ENCODE results near the gene RSAD1.
A peak's percentile ranks its signal among the peaks of the same experiment; 100 is the strongest.
"Not testable (repeated sequence)": the region's sequence is repeated elsewhere in the genome, so short reads cannot be mapped to it uniquely, and the experiment has no call there.

The RSAD1 gene

DNA sequence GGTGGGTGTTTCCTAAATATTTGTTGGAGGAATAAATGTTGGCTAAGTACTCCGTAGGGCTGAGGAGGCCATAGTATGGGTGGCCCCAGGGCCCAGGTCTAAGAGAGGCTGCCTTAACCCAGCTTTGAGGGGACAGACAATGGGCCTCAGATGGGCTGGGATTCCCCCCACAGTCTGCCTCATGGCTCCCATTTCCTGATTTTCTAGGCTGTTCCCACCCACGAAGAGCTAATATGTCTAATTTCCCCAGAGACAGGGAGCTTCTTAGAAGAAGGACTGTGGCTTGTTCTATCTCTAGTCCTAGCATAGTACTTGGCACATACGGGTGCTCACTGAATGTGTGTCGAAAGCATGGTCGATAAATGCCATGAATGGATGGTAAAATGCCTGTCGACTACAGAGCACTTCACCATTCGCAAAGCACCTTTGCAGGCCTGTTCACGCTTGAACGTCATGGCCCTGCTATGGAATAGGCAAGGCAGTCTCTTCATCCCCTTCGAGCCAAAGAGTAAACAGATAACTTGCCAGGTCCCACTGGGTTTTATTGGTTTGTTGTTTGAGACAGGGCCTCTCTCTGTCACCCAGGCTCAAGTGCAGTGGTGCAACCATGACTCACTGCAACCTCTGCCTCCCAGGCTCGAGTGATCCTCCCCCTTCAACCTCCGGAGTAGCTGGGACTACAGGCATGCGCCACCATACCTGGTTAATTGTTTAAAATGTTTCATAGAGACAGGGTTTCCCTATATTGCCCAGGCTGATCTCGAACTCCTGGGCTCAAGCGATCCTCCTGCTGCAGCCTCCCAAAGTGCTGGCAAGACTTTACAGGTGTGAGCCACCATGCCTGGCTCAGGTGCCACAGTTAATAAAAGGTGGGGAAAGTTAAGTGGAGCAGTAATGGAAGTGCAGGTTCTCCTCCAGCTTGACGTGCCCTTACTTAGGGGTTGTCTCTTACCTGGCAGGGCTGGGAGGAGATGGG is 19.7 kb upstream of the RSAD1 start:
- peak; percentile 59 for DNase-seq

DNA sequence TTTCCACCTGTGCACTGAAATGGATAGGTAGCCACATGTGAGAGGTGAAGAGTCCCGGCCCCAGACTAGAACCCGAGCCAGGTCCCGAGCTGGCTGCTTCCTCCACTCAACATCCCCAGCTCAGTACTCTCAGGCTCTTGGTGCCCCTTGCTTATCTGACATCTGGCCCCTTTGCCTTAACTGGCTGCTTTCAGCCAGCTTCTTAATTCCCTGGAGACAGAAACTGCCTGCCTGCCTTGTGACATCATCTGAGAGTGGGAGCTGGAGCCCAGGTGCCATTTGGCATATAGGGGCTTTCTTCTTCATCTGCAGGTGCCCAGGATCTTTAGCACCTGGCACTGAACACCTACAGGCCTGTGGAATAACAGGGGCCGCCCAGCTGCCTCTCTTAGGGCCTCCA is 18.9 kb upstream of the RSAD1 start:
- no peak for DNase-seq

DNA sequence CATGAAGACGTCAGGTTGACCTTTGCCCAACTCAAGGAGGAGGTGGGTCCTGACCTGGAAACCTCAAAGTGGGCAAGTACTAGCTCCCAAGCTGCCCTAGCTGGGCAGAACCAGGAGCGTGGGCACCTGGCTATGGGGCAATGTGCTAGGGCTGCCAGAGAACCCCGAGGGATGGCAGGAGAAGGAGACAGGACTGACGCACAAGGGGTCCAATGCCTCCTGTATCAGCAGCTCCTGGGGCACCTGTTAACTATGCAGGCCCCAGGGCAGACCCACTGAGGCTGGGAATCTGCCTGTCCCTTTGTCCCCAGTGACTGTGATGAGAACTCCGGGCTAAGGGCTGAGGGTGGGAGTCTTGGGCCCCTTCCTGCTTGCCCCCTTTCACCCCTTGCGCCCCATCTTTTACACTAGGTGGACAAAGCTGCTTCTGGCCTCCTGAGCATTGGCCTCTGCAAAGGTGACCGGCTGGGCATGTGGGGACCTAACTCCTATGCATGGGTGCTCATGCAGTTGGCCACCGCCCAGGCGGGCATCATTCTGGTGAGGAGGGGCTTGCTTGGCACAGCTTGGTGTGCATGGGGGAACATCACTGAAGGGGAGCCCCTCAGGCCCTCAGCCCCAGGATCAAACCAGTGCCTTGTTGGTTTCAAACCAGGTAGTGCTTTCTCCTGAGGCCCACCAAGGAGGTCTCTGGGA is 17.7 kb upstream of the RSAD1 start:
- DNase-seq = no peak

DNA sequence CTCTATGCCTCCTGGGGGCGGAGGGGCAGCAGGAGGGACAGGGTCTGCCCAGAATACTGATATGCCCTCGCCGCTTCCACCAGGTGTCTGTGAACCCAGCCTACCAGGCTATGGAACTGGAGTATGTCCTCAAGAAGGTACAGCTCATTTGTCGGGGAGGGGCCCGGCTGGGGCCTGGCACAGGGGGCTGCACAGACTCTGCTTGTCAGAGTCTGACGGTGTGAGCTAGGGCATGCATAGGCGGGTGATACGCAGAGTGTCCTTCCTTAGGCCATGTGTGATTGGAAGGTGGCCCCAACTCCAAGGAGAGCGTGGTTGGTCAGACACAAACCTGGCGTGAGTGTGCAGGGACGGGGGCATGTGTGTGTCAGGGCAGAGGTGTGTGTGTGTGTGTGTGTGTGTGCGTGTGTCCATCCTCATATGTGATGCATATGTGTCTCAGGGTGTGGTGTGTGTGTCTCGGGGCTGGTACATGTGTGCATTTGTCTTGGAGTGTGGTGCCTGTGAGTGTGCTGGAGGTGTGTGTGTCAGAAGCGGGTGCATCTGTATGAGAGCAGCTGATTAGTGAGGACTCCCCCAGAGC is 17.0 kb upstream of the RSAD1 start:
- no peak for DNase-seq

DNA sequence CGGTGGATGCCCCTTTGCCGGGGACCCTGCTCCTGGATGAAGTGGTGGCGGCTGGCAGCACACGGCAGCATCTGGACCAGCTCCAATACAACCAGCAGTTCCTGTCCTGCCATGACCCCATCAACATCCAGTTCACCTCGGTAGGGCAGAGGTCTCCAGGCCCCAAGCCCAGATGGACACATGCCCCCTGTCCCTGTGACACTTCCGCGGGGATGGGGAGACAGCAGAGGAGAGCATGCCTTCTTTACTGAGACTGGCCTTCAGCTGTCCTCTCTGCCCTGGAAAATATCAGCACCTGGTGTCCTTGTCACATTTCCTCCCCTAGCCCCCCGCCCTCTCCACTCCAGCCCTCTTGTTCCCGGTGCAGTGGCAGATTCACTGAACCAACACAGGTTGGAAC is 16.2 kb upstream of the RSAD1 start:
- DNase-seq = no peak

DNA sequence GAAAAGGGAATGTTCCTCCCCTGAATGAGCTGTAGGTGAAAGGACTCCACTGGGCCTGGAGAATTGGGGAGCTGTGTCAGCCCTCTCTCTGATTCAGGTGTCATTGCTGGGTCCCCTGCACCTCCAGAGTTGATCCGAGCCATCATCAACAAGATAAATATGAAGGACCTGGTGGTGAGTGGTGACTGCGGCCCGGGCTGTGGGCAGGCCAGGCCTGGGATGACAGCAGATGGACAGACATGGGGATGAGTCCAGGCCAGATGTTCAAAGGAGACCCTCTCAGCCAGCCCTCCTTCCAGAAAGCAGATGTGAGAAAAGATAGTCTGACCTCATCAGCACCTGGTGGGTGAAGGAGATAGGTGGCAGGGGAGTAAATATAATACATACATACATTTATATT is 14.5 kb upstream of the RSAD1 start:
- DNase-seq = no peak

DNA sequence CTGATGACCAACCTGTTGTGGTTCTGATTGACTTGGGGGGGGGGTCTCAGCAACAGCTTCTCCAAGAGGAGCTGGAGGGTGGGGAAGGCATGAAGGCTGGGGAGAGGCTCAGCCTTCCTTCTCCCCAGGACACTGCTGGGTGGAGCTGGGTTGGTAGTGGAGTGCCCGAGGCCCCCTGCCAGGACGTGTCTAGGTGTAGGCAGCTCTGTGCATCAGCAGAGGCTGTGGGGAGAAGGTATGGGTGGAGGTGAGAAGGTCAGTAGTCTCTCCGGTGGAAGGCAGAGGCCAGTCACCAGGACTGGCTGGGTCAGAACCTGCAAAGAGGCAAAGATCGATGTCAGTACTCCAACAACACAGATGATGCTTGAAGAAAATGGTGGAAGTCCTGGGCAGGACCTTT is 13.9 kb upstream of the RSAD1 start:
- no peak for DNase-seq

DNA sequence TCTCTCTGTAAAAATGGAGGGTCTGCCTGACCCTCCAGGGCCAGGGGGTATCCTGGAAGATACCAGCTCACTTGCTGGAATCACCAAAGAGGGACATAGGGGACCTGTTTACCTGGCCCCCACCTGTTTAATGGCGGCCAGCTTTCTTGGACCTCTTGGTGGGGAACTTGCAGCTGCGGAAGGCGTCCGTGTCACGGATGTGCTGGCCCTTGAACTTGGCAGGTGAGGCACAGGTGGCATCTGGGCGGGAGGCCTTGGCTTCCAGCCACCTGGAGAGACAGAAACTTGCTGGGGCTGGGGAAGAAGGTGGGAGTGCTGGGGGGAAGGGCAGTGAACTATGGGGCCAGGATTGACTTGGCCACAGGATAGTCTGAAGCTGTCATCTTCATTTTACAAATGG is 13.5 kb upstream of the RSAD1 start:
- DNase-seq = no peak

- no peak for DNase-seq
Observed at GRCh38 chr17:50465635-50466034, 13.0 kb upstream of the RSAD1 start.

DNA sequence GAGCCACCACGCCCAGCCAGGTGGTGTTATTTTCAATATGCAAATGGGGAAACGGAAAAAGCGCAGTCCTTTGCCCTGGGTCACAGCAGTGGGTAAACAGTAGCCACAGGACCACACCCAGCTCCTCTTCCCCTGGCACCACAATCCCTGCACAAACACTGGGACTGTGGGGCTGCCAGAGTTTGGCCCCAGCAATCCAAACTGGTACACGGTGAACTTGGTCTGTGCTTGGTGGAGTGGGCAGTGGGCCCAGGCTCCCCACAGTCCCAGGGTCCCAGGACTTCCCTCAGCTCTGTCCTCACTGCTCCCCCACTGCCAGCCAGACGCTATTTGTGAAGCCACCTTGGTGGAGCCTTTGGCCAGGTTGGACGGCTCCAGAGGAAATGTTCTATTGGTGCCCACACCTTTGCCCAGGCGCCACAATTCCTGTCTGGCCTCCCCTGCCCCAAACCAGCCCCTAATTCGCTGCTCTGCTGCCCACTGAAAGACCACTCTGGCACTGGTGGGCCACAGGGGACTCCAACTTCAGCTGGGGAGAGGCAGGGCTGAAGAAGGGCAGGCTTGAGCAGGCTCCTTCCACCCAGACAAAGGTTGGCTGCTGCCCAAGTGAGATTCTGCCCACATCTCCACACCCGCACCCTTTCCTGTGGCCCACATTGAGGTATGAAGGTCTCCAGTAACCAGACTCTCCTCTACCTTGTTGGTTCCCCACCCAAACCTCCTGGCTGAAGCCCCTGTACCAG is 12.1 kb upstream of the RSAD1 start:
- no peak for DNase-seq

- no peak for DNase-seq
Observed at GRCh38 chr17:50467114-50467854, 11.4 kb upstream of the RSAD1 start.

DNA sequence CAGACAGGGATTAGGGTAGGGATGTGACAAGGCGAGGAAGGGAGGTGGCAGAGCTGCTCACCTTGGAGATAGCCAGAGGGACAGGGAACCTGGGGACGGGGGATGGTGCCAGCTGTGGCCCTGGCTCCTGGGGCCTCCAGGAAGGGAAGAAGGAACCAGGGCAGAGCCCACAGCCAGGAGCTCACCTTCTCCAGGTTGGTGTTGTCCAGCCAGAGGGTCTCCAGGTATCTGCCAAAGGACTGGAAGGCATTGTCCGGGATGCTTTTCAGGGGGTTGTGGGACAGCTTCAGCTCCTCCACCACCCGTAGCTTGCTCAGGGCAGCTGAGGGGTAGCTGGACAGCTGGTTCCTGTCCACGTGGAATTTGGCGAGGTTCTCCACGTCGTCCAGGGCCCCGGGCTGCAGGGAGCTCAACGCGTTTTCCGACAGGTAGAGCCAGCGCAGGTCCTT is 10.8 kb upstream of the RSAD1 start:
- DNase-seq = no peak

- no peak for DNase-seq
Observed at GRCh38 chr17:50468304-50469207, 10.1 kb upstream of the RSAD1 start, which contains the start of gene CHAD. CHAD (minus strand) TSS chr17:50468880; CDS start chr17:50468813, 67 bp downstream.

DNA sequence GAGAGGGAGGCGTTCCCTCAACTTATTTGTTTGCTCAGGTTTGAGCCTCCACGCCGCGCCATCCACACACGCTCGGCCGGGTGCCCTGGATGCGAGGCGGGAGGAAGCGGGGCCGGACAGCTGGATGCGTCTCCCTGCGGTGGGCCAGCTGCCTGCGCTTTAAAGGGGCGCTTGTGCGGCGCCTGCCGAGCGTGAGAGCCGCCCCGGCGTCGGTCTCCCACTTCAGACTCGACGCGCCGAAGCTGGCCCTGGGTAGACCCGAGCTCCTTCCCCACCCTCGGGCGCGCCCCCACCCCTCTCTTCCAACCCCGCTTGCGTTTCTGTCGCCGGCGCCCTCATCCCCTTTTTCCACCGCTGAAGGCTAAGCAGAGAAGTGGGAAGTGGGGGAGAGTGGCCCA is 9.5 kb upstream of the RSAD1 start:
- DNase-seq = no peak

GRCh38 chr17:50469671-50470305 is 8.9 kb upstream of the RSAD1 start:
- DNase-seq = no peak

GRCh38 chr17:50470426-50470825 is 8.2 kb upstream of the RSAD1 start:
- DNase-seq = no peak

- DNase-seq = no peak
Observed at GRCh38 chr17:50471009-50471905, 7.4 kb upstream of the RSAD1 start.

- DNase-seq = no peak
Observed at GRCh38 chr17:50472286-50472685, 6.4 kb upstream of the RSAD1 start.

DNA sequence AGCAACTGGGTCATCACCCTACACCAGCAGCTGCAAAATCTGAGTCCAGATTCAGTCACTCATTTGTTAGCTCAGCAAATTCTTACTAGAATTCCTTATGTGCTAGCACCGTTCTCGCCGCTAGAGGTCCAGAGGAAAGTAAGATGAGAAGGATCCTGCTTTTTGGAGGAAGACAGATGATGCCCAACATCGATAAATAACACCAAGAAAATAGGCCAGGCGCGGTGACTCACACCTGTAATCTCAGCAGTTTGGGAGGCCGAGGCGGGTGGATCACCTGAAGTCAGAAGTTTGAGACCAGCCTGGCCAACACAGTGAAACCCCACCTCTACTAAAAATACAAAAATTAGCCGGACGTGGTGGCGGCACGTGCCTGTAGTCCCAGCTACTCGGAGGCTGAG is 5.9 kb upstream of the RSAD1 start:
- not testable (repeated sequence) for DNase-seq
